ENCODE data around the gene LMF2. TPM values are rescaled to one million over a fixed set of nuclear protein-coding genes. Genes with fewer than 3 reads are reported as not detected.

LMF2 gene
- total RNA-seq, 2 donors from 2014 or later: 147 to 158 TPM

DNA sequence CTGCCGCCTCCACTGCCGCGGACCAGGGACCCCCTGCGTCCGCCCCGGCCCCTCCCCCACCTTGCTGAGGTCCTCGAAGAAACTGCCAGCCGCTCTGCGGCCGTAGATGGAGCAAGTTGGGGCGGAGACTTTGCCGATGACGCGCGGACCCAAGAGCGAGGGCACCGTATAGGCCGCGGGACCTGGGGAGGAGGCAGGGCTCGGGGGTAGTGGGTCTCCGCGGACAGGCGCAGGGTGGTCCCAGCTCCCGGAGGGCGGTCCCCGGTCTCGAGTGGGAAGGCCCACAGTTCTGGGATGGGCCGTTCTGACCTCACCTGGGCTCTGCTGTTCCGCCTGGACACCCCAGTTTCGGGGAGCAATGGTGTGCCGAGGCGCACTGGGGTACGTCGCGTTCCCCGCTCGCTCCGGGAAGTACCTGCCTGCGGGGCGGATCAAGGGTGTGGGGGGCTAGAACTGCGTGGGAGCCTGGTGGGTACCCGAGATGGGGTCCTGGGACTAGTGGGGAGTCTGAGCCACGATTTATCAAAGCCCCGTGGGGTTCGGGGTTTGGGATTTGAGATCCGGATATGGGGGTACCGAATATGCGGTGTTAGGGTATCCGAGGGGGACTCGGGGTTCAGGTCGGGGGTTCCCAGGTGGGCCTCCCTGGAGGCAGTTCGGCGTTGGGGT is 23.5 kb upstream of the LMF2 start:
- Histone ChIP-seq H3K4me1 (peaks cover 53% of the 10 kb centered on the region), H3K9me3 (no peaks in the 10 kb centered on the region), H3K4me3 (no peak overlapping the region), H3K27ac (peak overlapping the region; percentile 70 to 90 (median 82)), H3K27me3 (peaks cover 0 to 21% of the 10 kb centered on the region in 2 donors), H3K36me3 (replicated peaks in 1 of 2; ENCODE audit: insufficient read depth in 1 of 2, low read depth in 2 of 2) (no peaks in the 10 kb centered on the region)
- WGBS, 2 donors: 3 to 7% methylated on average over 22 to 52 of the region's 53 CpGs
- intact Hi-C loops (cut with DNase I): no loop called here
- peak in 2 of 3 donors; percentile 50 to 77 for TF ChIP-seq POLR2A (IDR thresholded peaks at IDR 0.05)
- TF ChIP-seq, protein P1, sequence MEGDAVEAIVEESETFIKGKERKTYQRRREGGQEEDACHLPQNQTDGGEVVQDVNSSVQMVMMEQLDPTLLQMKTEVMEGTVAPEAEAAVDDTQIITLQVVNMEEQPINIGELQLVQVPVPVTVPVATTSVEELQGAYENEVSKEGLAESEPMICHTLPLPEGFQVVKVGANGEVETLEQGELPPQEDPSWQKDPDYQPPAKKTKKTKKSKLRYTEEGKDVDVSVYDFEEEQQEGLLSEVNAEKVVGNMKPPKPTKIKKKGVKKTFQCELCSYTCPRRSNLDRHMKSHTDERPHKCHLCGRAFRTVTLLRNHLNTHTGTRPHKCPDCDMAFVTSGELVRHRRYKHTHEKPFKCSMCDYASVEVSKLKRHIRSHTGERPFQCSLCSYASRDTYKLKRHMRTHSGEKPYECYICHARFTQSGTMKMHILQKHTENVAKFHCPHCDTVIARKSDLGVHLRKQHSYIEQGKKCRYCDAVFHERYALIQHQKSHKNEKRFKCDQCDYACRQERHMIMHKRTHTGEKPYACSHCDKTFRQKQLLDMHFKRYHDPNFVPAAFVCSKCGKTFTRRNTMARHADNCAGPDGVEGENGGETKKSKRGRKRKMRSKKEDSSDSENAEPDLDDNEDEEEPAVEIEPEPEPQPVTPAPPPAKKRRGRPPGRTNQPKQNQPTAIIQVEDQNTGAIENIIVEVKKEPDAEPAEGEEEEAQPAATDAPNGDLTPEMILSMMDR (IDR thresholded peaks at IDR 0.05): no peak
- ATAC-seq (peak; percentile 45), DNase-seq (peak; percentile 72 to 86 (median 80))

DNA sequence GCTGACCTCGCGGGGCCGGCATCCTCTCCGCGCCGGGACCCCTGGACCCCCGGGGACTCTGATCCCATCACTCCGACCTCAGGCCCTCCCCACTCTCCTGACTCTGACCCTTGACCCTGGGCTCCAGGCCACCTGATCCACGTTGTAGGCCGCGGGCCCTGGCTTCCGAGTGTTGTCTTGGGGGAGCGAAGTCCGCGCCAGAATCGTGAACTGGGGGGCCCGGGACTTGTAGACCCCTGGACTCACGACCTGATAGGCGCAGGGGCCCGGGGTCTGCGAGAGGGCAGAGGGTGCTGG is 23.0 kb upstream of the LMF2 start:
- intact Hi-C loops (cut with DNase I): no loop called here
- DNase-seq: peak in 1 of 4 donors; percentile 43
- ATAC-seq: no peak

DNA sequence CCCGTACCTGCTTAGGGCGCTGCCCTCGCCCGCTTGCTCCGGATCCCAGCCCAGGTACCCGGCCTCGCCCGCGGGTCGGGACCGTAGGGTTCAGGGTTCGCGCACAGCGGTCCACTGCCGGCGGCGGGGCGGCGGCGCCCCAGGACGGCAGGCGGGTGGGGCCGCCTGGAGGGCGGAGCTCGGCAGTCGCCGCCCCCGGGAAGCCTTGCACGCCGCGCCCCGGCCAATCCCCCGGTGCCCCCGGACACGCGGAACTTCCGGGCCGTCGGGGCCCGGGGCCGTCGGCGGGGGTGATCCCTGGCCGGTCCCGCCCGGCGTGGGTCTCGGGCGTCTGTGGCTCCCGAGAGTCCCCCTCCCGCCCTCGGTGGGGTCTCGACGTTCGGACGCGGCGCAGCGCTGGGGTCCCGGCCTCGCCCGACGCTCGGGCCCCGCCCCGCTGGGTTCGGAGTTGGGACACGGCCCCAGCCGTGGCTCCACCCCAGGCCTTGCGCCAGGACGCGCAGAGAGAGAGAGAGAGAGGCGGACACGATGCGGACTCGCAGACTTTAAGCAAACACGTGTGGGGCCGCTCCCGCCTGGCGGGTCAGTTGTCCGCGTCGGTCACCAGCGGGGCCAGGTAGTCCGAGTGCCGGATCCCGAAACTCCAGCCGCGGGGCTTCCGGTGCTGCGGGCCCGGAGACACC is 22.5 kb upstream of the LMF2 start, which contains the start of gene TYMP:
Gene TYMP, minus strand, starts transcription at position 116 of the 683 bp plus-strand sequence. CDS start 303 bp downstream, outside the sequence.
- DNase-seq (peak; percentile 63 to 80 (median 72)), ATAC-seq (peak; percentile 17)
- Histone ChIP-seq H3K27ac (peak within 1 kb of the TSS; percentile 70 to 90 (median 82)), H3K36me3 (replicated peaks in 1 of 2; ENCODE audit: insufficient read depth in 1 of 2, low read depth in 2 of 2) (no peaks in the 10 kb centered on the region), H3K9me3 (no peaks in the 10 kb centered on the region), H3K4me3 (no peak within 1 kb of the TSS), H3K4me1 (peaks cover 56% of the 10 kb centered on the region), H3K27me3 (peaks cover 0 to 21% of the 10 kb centered on the region in 2 donors)
- intact Hi-C loops (cut with DNase I): no loop called here
- WGBS, 2 donors: 3% methylated on average over 74 of the region's 92 CpGs; no CpG with 5 or more reads in 1 of the 2 donors
- peak; percentile 16 to 43 (median 31) for TF ChIP-seq POLR2A (IDR thresholded peaks at IDR 0.05)
- TF ChIP-seq, protein P1 (IDR thresholded peaks at IDR 0.05): no peak

More for the DNA sequence above, 23.0 kb upstream of the LMF2 start:
- Histone ChIP-seq H3K36me3 (replicated peaks in 1 of 2; ENCODE audit: insufficient read depth in 1 of 2, low read depth in 2 of 2) (no peaks in the 10 kb centered on the region), H3K4me3 (no peak overlapping the region), H3K27me3 (peaks cover 0 to 21% of the 10 kb centered on the region in 2 donors), H3K27ac (peak overlapping the region; percentile 70 to 90 (median 82)), H3K4me1 (peaks cover 54% of the 10 kb centered on the region), H3K9me3 (no peaks in the 10 kb centered on the region)
- TF ChIP-seq, protein P1 (IDR thresholded peaks at IDR 0.05): no peak
- peak in 1 of 3 donors; percentile 19 for TF ChIP-seq POLR2A (IDR thresholded peaks at IDR 0.05)
- 4% methylated on average over 21 of the region's 21 CpGs; no CpG with 5 or more reads in 1 of the 2 donors for WGBS, 2 donors

DNA sequence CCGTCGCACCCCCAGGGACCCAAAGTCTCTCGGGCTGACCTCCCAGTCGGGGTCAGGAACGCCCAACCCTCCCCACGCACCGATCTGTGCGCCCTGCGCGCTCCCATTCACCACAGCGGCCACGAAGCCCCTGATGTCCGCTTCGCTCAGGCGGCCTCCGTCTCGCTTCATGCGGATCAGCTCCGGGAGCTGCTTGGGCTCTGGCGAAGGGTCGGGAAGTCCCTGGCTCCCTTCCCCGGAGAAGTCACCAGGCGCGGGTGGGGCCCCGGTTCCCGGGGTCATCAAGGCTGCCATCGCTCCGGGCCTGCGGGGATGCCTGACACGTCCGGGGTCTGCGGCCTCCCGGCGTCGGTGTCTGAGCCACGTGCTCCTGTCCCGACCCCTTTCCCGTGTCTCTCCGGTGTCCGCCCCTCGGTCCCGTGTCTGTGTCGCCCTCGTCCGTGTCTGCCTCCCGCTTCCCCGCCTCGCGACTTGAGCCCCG is 22.0 kb upstream of the LMF2 start:
- peak overlapping the region; percentile 70 to 90 (median 82) for H3K27ac ChIP-seq
- H3K27me3 ChIP-seq: peaks cover 0 to 21% of the 10 kb centered on the region in 2 donors
- intact Hi-C loops (cut with DNase I): no loop called here
- H3K36me3 ChIP-seq (replicated peaks in 1 of 2; ENCODE audit: insufficient read depth in 1 of 2, low read depth in 2 of 2): no peaks in the 10 kb centered on the region
- 18 to 60% methylated on average over 2 to 50 of the region's 50 CpGs for WGBS, 2 donors
- peaks cover 61% of the 10 kb centered on the region for H3K4me1 ChIP-seq
- DNase-seq (no peak), ATAC-seq (no peak)
- TF ChIP-seq, protein P1 (IDR thresholded peaks at IDR 0.05): no peak
- peak in 1 of 3 donors; percentile 18 for TF ChIP-seq POLR2A (IDR thresholded peaks at IDR 0.05)
- no peaks in the 10 kb centered on the region for H3K9me3 ChIP-seq
- no peak overlapping the region for H3K4me3 ChIP-seq

Data from body of pancreas (tissue), 4 donors.